ENCODE results near the gene ABTB2. TPM values are rescaled to one million over a fixed set of nuclear protein-coding genes. Genes with fewer than 3 reads are reported as not detected.

ABTB2 gene
- total and polyA plus RNA-seq, 10 of the 15 experiments (the other 5 are each of a cell fraction or from before 2014, with no cell fraction given), result 0.13 to 2.1 (median 0.72) TPM

DNA sequence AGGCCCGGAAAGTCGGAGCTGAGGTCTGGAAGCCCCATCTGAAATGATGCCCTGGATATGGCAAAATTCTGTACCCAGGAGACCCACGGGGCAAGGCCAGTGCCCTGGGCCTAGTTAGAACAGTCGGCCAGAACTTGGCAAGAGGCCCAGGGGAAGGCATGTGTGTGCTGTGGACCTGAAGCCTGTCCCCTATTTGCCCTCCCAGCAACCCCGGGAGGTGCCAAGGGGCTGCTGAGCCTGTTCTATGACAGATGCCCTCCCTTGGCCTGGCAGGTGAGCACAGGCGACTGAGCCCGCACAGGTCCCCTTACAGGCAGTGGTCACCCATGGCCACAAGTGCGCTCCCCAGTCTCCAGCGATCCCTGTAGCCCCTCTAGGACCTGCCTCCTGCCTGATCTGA, 200.6 kb downstream of the ABTB2 start (continued):
- TF ChIP-seq, protein P1, sequence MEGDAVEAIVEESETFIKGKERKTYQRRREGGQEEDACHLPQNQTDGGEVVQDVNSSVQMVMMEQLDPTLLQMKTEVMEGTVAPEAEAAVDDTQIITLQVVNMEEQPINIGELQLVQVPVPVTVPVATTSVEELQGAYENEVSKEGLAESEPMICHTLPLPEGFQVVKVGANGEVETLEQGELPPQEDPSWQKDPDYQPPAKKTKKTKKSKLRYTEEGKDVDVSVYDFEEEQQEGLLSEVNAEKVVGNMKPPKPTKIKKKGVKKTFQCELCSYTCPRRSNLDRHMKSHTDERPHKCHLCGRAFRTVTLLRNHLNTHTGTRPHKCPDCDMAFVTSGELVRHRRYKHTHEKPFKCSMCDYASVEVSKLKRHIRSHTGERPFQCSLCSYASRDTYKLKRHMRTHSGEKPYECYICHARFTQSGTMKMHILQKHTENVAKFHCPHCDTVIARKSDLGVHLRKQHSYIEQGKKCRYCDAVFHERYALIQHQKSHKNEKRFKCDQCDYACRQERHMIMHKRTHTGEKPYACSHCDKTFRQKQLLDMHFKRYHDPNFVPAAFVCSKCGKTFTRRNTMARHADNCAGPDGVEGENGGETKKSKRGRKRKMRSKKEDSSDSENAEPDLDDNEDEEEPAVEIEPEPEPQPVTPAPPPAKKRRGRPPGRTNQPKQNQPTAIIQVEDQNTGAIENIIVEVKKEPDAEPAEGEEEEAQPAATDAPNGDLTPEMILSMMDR (IDR thresholded peaks at IDR 0.05 in 2 of 3, conservative IDR thresholded peaks at IDR 0.05 in 1 of 3; ENCODE audit: control insufficient read depth in 2 of 3, extremely low read depth in 1 of 3, insufficient read depth in 1 of 3, low read depth in 3 of 3, low read length in 3 of 3), result no peak
- TF ChIP-seq, protein P2, sequence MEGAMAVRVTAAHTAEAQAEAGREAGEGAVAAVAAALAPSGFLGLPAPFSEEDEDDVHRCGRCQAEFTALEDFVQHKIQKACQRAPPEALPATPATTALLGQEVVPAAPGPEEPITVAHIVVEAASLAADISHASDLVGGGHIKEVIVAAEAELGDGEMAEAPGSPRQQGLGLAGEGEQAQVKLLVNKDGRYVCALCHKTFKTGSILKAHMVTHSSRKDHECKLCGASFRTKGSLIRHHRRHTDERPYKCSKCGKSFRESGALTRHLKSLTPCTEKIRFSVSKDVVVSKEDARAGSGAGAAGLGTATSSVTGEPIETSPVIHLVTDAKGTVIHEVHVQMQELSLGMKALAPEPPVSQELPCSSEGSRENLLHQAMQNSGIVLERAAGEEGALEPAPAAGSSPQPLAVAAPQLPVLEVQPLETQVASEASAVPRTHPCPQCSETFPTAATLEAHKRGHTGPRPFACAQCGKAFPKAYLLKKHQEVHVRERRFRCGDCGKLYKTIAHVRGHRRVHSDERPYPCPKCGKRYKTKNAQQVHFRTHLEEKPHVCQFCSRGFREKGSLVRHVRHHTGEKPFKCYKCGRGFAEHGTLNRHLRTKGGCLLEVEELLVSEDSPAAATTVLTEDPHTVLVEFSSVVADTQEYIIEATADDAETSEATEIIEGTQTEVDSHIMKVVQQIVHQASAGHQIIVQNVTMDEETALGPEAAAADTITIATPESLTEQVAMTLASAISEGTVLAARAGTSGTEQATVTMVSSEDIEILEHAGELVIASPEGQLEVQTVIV (IDR thresholded peaks at IDR 0.05; ENCODE audit: borderline replicate concordance, partially characterized antibody), result no peak

DNA sequence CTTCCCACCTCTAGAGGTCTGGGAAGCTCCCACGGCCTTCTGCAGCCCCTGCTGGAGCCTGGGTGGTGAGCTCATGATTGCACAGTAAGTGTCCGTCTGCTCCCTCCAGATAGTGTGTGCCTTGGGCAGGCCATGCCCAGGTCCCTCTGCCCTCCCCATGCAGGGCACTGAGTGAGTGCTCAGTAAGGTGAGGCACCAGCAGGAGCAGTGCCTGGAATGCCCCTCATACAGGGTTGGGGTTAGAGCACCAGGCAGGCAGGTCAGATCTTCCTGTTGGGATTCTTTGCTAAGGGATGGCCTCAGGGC, 202.1 kb downstream of the ABTB2 start:
- FAIRE-seq (no peak), ATAC-seq (no peak), DNase-seq (ENCODE audit: low read depth, low spot score) (no peak)
- 97% methylated on average over 2 of the region's 2 CpGs for WGBS (ENCODE audit: insufficient coverage, insufficient replicate concordance, low lambda C conversion rate, missing lambda C conversion rate)
- ChIA-PET CTCF (interaction anchor here (1.6 to 3.6 kb wide), 2 partner anchors 16 to 18 kb away, joined by 4 to 14 read pairs; no protein-coding TSS in a partner anchor), SMC1A (ENCODE audit: uncharacterized antibody, unreplicated experiment) (interaction anchor here (3.3 kb wide), 1 partner anchor 11 kb away, joined by 14 read pairs; no protein-coding TSS in a partner anchor), POLR2A (interaction anchor here (0.5 kb wide), 2 partner anchors 14 to 1760 kb away, joined by 3 to 5 read pairs; no protein-coding TSS in a partner anchor), RAD21 (ENCODE audit: unreplicated experiment) (no interaction called here)
- H2AFZ ChIP-seq (ENCODE audit: control insufficient read depth, low read depth, low read length), result no peak overlapping the region
- H3K4me1 ChIP-seq (ENCODE audit: control insufficient read depth, insufficient read depth, low read length), result peaks cover 21% of the 10 kb centered on the region
- no peaks in the 10 kb centered on the region for H3K79me2 ChIP-seq (ENCODE audit: control insufficient read depth, insufficient read depth, low read length)
- H3K4me2 ChIP-seq (ENCODE audit: control insufficient read depth, insufficient read depth), result no peak overlapping the region
- peaks cover 3 to 4% of the 10 kb centered on the region in 2 experiments; a peak in 2 of 4 replicates for H3K36me3 ChIP-seq (ENCODE audit: control insufficient read depth in 2 of 2, insufficient read depth in 2 of 2, low read length in 1 of 2)
- intact Hi-C loops (cut with micrococcal nuclease; ENCODE audit: unreplicated experiment) (no loop called here), in situ Hi-C loops (cut with MboI) (loop anchor here (25.0 kb wide), 1 partner anchor 332 kb away; no protein-coding TSS in a partner anchor)
- no peaks in the 10 kb centered on the region for H4K20me1 ChIP-seq (ENCODE audit: control insufficient read depth, insufficient read depth)
- no peak overlapping the region for H3K4me3 ChIP-seq
- H3K27me3 ChIP-seq (replicated peaks in 1 of 2; ENCODE audit: control insufficient read depth in 2 of 2, insufficient read depth in 2 of 2, low read length in 1 of 2), result no peaks in the 10 kb centered on the region
- BruUV-seq (replicated peaks), result no TSS peak
- H3K9me3 ChIP-seq (replicated peaks; ENCODE audit: control insufficient read depth, insufficient read depth, low read length), result no peaks in the 10 kb centered on the region
- no peak overlapping the region for H3K27ac ChIP-seq (ENCODE audit: control insufficient read depth, insufficient read depth)
- TF ChIP-seq ZNF24 (IDR thresholded peaks at IDR 0.05) (no peak), RB1 (IDR thresholded peaks at IDR 0.05; ENCODE audit: borderline replicate concordance) (no peak), POLR2A (IDR thresholded peaks at IDR 0.05; ENCODE audit: low read depth, low read length) (0 out of 2 replicates have a peak, but pooled peaks have one; percentile 23)
- no peak overlapping the region for H3K9ac ChIP-seq (ENCODE audit: control insufficient read depth, insufficient read depth, low read length)
